A549 (cell line): Measurements from ENCODE around the gene S100A4.

Experiments used
- CEBPB ChIP-seq, 2 experiments: fragments of >200 bp in 1 of 2; sonication (Bioruptor Twin) in 1 of 2; formaldehyde crosslinking in 1 of 2; IDR thresholded peaks; 2 replicates each; pipeline ENCODE4 v1.6.1; 2012 to 2016
- CTCF ChIP-seq: fragments of >200 bp; sonication (Bioruptor Twin); formaldehyde crosslinking; IDR thresholded peaks from 3 replicates; pipeline ENCODE4 v1.5.1; 2016
- ELK1 ChIP-seq: fragments of 150-350 bp; IDR thresholded peaks from 2 replicates; pipeline ENCODE4 v1.6.1; 2014; ENCODE audit warnings: low read depth, mild to moderate bottlenecking, low read length
- EP300 ChIP-seq, 2 experiments: fragments of >200 bp; sonication (Bioruptor Twin); formaldehyde crosslinking; IDR thresholded peaks; 2 replicates in 1 of 2; 3 replicates in 1 of 2; pipeline ENCODE4 v1.6.1; 2016 to 2017
- FOSL2 ChIP-seq, 2 experiments: fragments of 450-650 bp in 1 of 2; fragments of >200 bp in 1 of 2; sonication (Bioruptor Twin) in 1 of 2; formaldehyde crosslinking; IDR thresholded peaks; 2 replicates each; pipeline versions ENCODE4 v1.5.0 to v1.6.1; 2016 to 2020; ENCODE audit warnings: mild to moderate bottlenecking in 1 of 2, moderate library complexity in 1 of 2
- NR3C1 ChIP-seq: fragments of >200 bp; sonication (Bioruptor Twin); formaldehyde crosslinking; IDR thresholded peaks from 3 replicates; pipeline ENCODE4 v1.6.1; 2017
- PBX3 ChIP-seq: IDR thresholded peaks from 2 replicates; pipeline ENCODE4 v1.6.1; 2012
- POLR2A ChIP-seq: IDR thresholded peaks from 2 replicates; pipeline ENCODE4 v1.6.1; 2012; ENCODE audit warnings: mild to moderate bottlenecking, low read length
- RFX5 ChIP-seq: fragments of 450-650 bp; IDR thresholded peaks from 2 replicates; pipeline ENCODE4 v1.7.1; 2014; ENCODE audit warnings: antibody characterized with exemption, mild to moderate bottlenecking, moderate library complexity

- no peak for TF ChIP-seq FOSL2 (IDR thresholded peaks at IDR 0.05)
- TF ChIP-seq FOSL2 (CRISPR knock-in tag; IDR thresholded peaks at IDR 0.05): no peak
- TF ChIP-seq CTCF: no peak
- no peak for TF ChIP-seq POLR2A
- TF ChIP-seq CEBPB (IDR thresholded peaks at IDR 0.05): no peak
- TF ChIP-seq PBX3: no peak
- TF ChIP-seq RFX5: no peak
- no peak for TF ChIP-seq NR3C1
- TF ChIP-seq ELK1: no peak
- no peak for TF ChIP-seq EP300 (IDR thresholded peaks at IDR 0.05)
Observed at GRCh38 chr1:153506386-153506785, 39.2 kb downstream of the S100A4 start.
